ELR (cell line): Measurements from ENCODE around the gene ABHD2.

Source experiments
- DNase-seq: peaks from one replicate; pipeline ENCODE4 v3.0.0-alpha.2; 2015; ENCODE audit warnings: low read depth

Gene ABHD2

DNA sequence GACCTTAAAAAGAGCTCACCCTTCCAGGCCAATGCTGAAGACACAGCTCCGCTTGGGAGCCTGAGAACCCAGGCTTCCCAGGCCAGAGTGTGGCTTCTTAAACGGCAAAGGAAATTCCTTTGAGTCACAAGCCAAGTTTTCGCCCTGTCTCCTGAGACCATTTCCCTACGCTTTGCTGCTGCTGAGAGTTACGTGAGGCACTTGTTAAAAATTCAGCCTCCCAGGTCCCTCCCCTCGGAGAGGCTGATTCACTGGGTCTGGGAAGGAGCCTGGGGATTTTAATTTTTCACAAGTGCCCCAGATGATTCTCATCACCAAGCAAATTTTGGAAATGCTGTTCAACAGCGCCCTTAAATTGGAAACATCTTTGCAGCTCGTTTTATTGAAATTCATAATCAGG is 107.6 kb downstream of the ABHD2 start:
- peak; percentile 48 for DNase-seq

DNA sequence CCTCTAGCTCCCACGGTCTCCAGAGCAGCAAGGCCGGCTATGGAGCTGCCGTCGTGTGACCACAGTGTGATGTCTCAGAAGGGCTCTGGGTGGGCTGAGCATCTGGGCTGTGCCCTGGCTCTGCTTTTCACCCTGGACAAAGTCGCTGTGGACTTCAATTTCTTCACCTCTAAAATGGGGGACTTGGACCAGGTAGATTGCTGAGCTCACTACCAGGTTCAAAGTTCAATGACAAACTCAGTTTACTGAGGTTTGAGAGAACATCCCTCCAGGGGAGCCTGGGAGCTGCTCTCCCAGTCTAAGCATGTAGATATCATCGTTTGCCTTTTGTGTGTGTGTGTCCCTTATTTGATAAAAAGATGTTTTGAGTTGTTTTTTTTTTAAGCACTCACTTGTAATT is 108.0 kb downstream of the ABHD2 start:
- DNase-seq = no peak

DNA sequence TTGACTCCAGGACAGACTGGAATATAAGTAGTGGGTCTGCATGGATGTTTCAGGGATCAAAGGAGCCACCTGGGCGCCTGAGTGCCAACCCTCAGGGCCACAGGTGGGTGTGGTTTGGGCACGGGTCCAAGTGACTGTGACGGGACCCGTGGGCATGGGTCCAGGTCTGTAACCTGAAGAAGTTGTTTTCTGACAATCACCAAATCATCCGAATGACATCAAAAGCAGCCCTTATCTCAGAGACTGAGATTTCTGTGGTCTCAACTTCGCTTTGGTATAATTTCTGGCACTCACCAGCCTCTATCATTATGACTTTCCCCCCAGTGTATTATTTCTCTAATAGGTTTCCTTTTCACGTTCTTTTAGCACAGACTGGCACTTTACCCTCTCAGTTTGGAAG is 108.7 kb downstream of the ABHD2 start:
- no peak for DNase-seq

DNA sequence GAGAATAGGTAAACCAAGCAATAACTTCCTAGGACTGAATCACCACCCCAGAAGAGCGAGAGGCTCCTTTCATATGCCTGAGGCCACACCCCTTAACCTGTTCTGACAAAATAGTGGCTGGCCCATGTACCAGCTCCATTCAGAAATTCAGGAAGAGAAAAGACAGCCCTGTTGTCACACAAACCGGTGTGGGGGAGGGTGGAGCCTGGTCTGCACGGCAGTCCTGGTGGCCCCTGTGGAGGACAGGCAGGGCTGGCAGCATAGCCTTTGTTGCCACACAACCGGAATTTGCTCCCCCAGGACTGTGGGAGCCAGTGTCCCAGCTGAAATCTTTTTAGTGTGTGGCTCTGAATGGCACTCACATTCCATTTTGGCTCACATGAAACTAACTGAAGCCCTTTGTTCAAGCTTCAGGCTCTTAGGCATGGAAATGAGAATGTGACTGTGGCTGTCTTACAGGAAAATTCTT is 109.3 kb downstream of the ABHD2 start:
- no peak for DNase-seq

DNA sequence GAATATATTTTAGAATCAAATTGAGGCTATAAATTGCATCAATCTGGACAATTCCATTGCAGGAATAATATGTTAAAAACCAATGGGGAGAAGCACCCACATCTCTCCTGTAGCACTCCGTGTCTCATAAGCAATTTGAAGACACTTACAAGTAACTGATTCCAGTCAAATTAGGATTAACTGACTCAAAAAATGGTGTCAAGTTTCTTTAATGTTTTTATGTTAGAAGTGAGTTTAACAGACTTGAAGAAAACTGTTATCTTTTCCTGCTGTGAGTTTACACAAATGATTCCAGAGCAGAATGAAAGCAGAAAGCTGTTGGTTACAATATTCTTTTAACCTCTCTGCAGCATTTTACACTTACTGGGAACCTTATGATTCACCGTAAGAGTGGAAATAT is 109.9 kb downstream of the ABHD2 start:
- no peak for DNase-seq

DNA sequence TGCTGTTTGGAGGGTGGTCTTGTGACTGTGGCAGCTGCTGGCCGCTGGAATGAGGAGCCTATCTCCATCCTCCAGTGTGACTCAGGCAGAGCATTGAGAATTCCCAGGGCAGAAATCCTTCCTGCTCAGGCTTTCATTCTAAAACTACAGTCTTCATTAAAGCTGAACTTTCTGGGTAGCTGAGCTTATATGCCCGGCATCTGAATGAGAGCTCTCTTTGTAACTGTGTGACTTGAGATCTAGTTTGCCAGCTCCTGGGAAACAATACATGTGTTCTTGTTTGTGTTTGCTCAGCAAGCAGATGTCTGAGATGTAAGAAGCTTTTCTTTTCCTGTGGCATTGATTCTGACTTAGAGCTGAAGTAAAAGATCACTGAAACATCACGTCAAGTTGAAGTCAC is 110.7 kb downstream of the ABHD2 start:
- no peak for DNase-seq

DNA sequence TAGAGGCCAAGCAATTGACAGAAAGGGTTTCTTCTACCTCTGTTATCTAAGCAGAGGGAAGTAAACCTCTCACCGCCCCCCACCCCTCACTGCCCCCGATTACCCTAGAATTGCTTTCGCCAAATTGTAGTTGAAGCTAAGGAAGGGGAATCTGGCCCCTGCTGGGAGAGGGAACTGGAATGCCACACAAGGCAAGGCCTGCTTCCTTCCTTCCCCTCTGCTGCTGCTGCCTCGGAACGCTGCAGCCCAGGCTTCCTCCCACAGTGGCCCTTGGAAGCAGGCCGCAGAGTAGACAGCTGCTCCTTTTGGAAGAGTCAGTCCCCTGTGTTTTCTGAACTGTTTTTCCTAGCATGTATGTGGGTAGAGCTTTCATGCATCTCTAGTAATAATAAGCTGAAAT is 111.5 kb downstream of the ABHD2 start:
- no peak for DNase-seq

DNA sequence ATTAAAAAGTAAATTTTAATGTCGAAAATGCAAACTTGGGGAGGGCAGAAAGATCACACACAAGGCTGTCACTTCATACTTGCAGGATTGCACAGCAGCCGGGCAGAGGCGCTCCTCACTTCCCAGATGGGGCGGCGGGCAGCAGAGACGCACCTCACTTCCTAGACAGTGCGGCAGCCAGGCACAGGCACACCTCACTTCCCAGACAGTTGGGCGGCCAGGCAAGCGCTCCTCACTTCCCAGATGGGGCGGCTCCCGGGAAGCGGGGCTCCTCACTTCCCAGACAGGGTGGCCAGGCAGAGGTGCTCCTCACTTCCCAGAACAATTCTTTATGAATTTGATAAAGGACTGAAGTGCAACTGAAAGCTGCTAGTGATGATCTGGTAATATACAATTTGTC is 111.9 kb downstream of the ABHD2 start:
- no peak for DNase-seq

DNA sequence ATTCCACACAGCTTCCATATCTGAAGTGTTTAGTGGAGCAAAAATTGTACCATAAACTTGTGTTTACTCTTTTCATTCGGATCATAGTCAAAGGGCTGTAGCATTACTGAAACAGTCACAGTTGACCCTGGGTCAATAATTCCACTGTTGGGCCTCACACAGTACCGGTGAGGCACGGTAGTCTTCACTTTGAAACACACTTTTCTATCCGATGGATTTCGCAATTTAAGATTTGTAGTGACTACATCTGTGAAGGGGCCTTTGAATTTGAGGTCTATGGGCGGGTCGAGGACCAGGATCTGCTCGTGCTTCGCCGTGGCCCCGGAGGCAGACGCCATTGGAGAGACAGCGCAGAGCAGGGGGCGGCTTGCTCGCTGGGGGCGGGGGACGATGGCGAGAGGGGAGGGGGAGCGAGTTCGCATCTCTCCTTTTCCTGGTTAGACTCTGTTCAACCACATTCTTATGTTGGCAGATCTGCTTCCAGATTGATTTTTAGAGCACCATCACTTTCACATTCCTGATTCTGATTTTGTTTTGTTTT is 113.3 kb downstream of the ABHD2 start:
- DNase-seq = no peak

DNA sequence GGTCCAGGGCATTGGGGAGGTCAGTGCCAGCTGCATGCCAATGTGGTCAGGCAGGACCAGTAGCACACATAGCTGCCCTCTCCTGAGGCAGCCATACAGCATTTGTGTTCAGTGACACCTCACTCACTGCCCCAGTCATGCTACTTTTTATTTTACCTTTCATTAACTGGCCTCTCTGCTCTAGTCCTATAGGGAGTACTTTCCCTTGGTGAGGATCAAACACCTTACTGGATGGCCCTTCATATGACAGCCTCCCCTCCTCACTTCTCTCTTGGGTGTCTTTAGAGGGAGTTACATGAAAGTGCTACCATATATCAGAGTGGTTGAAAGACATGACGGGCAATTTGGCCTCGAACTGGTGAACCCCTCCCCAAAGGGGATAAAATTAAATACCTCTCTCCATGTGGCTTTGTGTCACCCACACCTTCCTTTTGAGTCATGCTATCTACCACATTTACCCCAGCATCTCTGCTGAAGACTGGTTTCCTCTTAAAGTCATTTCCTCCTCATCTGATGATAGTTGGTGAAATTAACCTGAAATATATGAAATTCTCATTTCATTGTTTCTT is 115.5 kb downstream of the ABHD2 start:
- no peak for DNase-seq

DNA sequence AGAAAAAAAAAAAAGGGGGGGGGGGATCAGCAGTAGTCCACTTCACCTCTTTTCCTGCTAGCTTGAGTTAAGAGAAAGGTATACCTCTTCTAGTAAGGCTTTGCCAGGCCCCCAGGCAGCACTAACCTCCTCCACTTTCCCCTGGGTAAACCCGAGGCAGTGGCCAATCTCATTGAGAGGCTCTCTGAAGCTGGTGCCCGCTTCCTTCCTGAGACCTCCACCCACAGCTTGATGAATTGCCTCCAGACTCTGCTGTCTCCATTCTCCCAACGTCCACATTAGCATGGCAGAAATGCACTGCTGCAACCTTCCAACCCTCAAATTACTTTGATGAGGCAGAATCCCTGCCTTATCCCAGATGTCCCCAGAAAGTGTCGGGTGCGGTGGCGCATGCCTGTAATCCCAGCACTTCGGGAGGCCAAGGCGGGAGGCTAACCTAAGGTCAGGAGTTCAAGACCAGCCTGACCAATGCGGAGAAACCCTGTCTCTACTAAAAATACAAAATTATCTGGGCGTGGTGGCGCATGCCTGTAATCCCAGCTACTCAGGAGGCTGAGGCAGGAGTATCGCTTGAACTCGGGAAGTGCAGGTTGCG is 117.8 kb downstream of the ABHD2 start:
- no peak for DNase-seq

DNA sequence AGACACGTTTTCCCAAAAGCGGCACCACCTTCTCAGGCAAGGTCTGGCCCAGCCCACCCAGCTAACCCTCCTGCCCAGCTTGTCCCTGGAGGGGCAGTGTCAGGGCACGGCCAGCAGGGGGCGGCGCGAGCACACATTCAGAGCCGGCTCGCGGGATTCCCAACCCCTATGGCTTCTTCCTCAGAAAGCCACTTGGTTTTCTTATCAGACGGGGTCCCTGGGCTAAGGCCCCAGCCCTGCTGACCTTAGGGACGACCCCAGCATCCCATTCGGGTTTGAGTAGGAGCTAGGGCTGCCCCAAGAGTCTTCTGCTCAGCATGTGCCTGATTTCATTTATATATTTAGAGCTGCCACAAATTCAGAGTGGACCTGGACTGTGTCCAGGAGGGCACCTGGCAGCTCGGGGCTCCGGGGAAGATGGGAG is 118.7 kb downstream of the ABHD2 start:
- peak; percentile 77 for DNase-seq

DNA sequence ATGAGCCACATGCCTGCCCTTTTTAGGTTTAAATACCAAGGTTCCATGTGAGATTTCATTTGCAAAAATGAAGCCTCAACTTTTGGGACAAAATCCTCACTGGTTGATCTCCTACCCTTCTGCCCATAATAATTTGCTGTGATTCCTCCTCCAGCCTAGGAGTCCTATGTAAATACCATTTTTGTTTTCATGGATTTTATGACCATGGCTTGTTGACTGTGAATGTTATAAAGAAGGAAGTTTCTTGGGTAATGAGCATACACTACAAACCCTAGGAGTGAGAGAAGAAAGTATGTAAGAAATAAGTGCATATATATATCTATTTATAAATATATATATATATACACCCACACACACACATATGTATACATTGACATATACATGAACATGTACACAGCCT is 120.0 kb downstream of the ABHD2 start:
- DNase-seq = no peak

DNA sequence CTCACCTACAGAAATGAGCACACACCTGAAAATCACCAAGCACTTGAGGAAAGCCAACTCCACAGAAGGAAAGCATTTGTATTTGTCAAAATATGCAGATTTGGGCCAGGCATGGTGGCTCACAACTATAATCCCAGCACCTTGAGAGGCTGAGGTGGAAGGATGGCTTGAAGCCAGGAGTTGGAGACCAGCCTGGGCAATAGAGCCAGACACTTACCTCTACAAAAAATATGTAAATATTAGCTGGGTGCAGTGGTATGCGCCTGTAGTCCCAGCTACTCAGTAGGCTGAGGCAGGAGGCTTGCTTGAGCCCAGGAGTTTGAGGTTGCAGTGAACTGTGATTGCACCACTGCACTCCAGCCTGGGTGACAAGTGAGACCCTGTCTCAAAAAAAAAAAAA is 120.8 kb downstream of the ABHD2 start:
- DNase-seq = no peak

DNA sequence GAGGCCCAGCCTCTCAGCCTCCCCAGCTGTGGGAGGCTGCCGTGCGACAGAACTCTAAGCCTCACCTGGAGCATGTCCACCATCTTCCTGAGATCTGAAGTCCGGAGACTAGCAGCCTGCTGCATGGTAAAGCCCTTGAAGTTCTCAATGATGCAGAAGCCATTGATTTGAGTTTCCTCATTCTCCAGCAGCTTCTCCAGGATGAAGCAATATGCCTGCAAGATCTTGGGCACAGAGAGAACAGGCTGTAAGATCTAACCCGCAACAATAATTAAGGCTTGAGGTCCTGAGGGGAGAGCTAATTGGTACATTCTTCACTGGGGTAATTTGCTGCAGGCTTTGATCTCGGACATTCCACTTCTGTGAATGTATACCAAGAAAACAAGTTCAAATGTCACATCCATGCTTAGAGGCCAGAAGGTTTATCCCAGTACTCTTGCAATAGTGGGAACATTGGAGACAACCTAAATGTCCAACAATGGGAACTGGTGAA is 123.5 kb downstream of the ABHD2 start:
- no peak for DNase-seq

DNA sequence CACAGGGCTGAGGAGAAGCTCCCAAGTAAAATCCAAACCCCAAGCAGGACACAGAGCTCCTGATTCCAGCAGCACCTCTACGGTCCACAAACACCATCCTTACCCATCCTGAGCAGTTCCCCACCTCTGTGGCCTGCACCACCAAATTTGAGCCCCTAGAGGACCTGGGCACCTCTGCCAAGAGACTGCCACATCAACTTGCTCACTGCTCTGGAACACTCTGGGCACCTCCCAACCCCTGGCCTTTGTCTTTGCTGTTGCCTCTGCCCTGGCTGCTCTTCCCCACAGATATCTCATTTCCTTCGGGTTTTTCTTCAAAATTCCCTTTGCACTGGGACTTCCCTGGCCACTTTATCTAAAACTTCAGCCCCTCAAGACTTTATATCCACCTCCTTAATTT is 127.4 kb downstream of the ABHD2 start:
- no peak for DNase-seq

DNA sequence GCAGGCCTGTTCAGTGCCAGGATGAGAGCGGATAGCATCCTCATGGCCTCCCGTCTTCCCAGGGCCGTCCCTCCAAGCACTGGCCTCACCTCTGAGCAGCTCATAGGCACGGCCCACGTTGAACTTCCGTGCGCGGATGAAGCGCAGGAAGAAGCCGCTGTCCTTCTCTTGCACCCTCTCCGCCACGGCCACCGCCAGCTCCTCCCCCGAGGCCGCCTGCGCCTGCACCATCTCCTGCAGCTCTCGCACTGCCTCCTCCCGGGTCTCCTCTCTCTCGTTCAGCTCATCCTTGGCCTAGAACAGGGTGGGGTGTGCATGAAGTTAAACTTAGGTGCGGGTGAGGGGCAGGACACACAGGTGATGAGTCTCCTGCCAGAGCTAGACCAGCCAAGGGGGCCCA is 128.8 kb downstream of the ABHD2 start:
- DNase-seq = no peak

DNA sequence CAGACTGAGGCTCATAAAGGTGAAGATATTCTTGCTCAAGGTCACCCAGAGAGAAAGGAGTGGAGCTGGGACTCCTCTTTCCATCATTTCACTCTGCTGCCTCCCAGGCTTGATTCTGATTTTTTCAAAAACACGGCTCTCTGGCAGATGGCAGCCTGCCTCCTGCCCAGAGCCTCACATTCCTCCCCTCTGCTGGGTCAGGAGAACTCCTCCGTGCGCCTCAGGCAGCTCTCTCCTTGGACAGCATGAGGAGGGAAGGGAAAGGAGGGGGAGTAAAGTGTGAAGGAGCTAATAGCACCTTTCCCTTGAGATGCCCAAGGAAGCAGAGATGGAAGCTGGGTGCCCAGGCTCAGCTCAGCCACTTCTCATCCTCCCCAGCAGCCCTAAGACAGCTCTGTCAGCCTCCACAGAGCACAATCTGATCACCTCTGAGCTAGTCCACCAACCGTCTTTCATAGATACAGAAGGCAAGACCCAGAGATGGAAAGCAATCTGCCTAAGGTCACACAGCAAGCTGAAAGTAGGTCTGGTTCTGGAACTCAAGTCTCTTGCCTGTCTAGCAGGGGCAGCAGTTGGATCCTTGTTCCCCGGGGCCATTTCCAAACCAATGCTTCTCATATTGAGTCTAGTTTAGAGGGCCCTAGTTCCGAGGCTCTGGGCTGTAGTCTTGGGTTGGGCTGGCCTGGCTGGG is 129.6 kb downstream of the ABHD2 start:
- DNase-seq = no peak

DNA sequence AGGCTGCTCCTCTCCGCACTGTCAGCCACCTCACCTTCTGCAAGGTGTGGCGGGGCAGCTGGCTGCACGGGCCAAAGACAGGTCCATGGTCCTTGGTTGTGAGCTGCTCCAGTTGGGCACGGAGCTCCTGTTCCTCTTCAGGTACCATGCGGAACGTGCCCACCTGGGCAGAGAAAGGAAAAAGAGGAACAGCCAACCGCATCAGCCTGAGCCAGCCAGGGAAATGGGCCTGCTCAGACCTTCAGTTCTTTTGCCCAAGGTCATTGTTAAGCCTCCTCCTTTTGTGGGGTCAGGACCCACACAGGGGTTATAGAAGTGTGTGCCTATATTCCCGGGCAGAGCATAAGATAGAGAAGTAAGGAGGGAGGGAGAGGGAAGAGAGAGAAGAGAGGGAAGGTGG is 130.3 kb downstream of the ABHD2 start:
- no peak for DNase-seq

DNA sequence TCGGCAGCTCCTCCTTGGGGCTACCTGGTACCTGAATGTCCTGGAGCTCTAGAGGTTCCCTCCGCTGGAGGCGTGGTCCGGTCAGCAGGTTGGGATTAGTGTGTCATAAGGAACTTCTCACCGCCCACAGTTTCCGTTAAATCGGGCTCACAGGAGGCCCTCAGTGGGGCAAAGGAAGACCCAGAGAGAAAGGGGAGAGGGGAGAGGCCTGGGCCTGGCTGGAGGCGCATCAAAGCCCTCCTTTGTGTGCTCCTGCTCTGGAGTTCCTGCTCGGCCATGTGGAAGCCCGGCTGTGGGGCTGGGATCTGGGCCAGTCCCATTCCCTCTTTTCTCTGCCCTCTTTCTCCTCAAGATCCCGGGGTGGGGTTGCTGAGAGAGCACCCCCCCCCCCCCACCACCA is 133.3 kb downstream of the ABHD2 start, which contains the start of gene RLBP1:
Gene RLBP1 (minus strand): TSS at position 37 of the 400 bp plus-strand sequence. CDS start 2,604 bp downstream, outside the sequence.
- DNase-seq = no peak

DNA sequence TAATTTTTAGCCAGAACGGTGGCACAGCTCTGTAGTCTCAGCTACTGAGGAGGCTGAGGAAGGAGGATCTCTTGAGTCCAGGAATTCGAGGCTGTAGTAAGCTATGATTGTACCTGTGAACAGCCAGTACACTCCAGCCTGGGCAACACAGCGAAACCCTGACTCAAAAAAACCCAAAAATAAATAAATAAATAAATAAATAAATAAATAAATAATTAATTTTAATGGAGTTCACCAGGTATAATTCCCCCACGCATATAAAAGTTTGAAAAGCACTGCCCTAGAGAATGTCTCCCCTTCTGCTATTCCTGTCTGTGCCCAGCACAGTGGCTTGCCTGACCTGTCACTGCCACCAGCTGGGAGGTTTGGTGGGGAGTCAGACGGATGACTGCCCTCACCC is 137.3 kb downstream of the ABHD2 start:
- DNase-seq = no peak

DNA sequence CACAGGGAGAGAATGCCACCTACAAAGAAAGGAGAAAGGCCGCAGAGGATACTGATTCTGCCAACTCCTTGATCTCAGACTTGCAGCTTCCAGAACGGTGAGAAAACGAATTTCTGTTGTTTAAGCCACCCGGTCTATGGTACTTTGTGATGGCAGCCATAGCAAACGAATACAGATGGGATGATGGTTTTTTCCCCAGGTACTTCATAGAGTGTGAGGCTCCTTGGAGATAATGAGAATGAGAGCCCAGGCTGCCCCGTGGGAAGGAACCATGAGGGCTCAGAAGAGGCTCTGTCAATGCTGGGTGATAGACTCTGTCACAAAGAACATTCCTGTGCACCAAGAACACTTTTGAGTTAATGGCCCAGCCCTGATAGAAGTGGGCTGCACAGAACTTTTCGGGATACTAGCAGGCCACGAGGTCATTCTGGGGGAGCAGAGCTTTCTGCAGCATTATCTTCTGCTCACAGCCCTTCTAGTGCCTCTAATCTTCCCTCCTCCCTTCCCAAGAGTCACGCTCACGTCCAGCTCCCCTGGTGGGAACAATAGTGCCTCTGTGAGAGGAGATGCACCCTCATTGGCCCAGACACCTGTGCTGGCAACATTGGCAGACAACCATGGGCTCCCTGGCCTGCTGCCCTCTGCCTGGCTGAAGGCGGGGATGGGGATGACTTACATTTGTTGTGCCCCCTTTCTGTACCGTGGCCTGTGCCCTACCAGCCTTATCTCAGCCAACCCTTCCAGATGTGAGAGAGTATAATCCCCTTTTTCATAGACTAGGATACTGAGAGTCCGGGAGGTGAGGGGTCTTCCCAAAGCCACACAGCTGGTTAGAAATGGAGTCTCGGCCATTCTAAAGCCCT is 138.3 kb downstream of the ABHD2 start:
- no peak for DNase-seq
